Peyer's patch (tissue), 4 donors: ENCODE results near the gene CASQ2.

Source experiments
- POLR2A ChIP-seq, 2 donors: fragments of 450-650 bp; IDR thresholded peaks; one replicate each; pipeline ENCODE4 v1.5.1; 2017; ENCODE audit warnings: antibody characterized with exemption in 2 of 2, mild to moderate bottlenecking in 2 of 2, moderate library complexity in 2 of 2
- TF ChIP-seq, protein P1 (sequence below), 6 experiments: fragments of 450-650 bp in 4 of 6; fragments of 200-600 bp in 2 of 6; sonication (generic) in 1 of 6; IDR thresholded peaks; one replicate each; pipeline ENCODE4 v1.5.1; 2017 to 2019; ENCODE audit warnings: antibody characterized with exemption in 6 of 6, mild to moderate bottlenecking in 3 of 6, moderate library complexity in 1 of 6

DNA sequence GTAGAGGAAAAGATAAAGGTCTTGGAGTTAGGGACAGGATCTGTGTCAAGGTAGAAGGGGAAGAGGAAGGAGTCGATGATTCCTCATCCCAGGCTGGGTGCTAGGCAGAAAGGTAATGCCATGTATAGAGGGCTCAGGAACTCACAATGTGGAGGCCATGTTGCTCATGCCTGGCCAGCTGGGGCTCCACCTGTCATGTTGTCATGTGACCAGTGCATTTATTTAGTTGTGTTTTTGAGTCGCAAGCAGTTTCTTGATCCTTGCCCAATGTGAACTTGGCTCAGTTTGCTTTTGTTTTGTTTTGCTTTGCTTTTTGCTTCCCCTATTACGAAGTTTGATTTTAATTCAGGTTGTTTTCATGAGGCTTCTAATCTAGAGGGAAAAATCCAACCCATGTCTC is 5.7 kb downstream of the CASQ2 start:
- TF ChIP-seq, protein P1, sequence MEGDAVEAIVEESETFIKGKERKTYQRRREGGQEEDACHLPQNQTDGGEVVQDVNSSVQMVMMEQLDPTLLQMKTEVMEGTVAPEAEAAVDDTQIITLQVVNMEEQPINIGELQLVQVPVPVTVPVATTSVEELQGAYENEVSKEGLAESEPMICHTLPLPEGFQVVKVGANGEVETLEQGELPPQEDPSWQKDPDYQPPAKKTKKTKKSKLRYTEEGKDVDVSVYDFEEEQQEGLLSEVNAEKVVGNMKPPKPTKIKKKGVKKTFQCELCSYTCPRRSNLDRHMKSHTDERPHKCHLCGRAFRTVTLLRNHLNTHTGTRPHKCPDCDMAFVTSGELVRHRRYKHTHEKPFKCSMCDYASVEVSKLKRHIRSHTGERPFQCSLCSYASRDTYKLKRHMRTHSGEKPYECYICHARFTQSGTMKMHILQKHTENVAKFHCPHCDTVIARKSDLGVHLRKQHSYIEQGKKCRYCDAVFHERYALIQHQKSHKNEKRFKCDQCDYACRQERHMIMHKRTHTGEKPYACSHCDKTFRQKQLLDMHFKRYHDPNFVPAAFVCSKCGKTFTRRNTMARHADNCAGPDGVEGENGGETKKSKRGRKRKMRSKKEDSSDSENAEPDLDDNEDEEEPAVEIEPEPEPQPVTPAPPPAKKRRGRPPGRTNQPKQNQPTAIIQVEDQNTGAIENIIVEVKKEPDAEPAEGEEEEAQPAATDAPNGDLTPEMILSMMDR (IDR thresholded peaks at IDR 0.05): no peak
- TF ChIP-seq POLR2A (IDR thresholded peaks at IDR 0.05): no peak
